NCI-H2171 (cell line): ENCODE measurements around the gene RPP38.

ENCODE experiments used
- DNase-seq: peaks from one replicate; lab custom pipeline; 2025; lab: John Stamatoyannopoulos, UW

Gene RPP38

GRCh38 chr10:15112657-15113056 is 15.5 kb downstream of the RPP38 start:
- DNase-seq: no peak

GRCh38 chr10:15113766-15114165 is 16.6 kb downstream of the RPP38 start:
- no peak for DNase-seq

- DNase-seq: no peak
Measured at GRCh38 chr10:15116225-15116624, 19.1 kb downstream of the RPP38 start.

GRCh38 chr10:15118615-15119014 is 21.5 kb downstream of the RPP38 start:
- no peak for DNase-seq

GRCh38 chr10:15120523-15120922 is 23.4 kb downstream of the RPP38 start:
- DNase-seq: no peak

- DNase-seq: no peak
Measured at GRCh38 chr10:15121707-15122106, 24.6 kb downstream of the RPP38 start.

DNA sequence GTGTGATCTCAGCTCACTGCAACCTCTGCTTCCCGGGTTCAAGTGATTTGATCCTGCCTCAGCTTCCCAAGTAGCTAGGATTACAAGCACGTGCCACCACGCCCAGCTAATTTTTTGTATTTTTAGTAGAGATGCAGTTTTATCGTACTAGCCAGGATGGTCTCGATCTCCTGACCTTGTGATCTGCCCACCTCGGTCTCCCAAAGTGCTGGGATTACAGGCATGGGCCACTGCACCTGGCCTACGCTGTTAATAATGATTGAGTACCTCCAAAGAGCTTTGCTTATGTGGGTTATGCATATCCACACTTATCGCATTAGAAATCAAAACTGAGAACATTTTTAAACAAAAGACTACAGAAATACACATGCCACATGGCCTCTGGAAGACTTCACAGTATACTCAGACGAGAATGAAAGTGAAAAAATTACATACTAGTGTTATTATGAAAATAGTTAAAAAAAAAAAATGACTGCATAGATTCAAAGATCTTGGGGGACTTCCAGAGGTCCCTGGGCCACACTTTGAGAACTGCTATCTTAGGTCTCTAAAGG is 25.4 kb downstream of the RPP38 start:
- DNase-seq: no peak

GRCh38 chr10:15123749-15124184 is 26.6 kb downstream of the RPP38 start:
- DNase-seq: no peak

DNA sequence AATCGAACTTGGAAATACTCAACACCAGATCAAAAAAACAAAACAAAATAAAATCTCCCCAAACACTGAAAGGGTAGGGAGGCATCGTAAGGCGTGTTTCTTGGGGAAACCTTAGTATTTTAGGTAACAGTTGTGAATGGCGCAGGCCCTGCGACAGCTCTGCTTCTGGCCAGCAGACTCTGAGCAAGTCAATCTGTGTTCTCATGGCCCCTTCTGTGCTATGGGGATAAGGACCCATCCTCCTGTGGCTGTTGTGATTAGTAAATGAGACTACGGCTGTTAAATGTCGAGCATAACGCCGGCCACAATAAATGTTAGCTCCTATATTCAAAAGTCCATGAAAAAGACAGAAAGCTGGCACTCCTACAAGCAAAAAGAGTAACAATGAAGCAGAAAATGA is 27.0 kb downstream of the RPP38 start:
- DNase-seq: no peak

DNA sequence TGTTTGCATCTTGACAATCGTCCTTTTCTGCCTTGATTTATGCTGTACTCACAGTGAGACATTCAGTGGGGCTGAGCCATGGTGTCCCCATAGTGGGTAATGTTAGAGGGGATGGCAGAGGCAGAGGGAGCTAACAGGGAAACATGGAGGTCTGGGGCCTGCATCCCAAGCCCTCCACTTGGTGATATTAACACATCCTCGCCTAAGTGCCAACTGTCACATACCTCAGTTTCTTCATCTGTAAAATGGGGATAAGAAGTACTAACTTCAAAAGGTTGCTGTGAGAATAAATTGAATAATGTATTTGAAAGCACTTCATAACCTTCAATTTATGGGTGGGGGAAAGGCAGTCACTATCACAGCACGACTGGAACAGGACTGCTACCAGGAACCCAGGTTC is 27.8 kb downstream of the RPP38 start:
- no peak for DNase-seq

DNA sequence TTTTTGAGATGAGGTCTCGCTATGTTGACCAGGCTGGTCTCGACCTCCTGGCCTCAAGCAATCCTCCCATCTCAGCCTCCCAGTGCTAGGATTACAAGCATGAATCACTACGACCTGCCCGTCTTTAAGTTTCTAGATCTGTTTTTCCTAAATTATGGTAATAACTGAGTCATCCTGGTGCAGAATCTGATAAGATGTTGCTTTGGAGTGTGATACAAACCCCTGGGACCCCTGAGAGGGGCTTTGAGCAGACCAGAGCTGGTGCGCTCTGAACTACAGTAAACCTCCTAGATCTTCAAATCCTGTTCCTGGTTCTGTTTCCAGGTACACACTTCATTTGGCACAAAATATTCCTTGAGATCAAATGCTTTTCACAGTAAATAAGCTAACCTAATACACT is 34.2 kb downstream of the RPP38 start:
- no peak for DNase-seq

DNA sequence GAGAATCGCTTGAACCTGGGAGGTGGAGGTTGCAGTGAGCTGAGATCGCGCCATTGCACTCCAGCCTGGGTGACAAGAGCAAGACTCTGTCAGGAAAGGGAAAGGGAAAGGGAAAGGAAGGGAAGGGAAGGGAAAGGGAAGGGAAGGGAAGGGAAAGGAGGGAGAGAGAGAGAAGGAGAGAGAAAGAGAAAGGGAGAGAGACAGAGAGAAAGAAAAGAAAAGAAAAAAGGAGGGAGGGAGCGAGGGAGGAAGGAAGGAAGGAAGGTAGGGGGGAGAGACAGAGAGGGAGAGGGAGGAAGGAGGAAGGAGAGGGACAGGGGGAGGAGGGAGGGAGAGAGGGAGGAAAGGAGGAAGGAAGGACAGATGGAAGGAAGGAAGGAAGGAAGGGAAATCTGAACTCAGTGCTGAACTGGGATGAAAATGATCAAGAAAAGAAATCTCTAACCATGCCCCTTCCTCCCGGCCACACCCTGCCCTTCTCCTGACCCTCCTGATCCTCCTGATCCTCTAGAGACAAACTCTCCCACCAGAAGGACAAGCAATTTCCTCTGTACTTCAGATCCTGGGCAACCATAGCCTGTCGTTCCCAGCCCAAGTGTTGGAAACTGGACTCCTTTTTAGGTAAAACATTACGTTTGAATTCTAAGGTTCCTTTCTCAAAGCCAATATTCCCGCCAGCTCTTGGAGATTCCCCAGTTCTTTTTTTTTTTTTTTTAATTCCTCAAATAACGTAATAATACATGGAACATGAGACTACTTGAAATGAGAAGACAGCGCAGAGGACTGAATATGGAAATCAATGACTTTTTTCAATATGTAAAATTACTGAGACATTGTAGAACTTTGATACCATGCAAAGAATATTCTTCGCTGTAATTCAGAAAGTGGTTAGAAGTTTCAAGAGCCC is 39.2 kb downstream of the RPP38 start:
- no peak for DNase-seq

DNA sequence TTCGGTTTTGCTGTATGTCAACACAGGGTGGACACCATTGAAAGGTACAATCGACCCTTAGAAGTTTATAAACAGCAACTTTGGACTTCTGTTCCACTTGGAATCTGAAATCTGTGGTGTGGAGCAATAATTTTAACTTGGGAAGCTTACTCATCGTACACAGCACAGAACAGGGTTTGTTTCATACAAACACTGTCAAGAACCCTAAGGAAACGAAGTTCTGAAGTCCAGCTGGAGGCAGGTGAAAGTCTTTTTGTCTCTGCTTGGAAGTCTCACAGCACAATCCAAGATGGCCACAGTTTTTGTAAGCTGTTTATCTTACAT is 39.8 kb downstream of the RPP38 start:
- DNase-seq: no peak

GRCh38 chr10:15137636-15138035 is 40.5 kb downstream of the RPP38 start:
- DNase-seq: no peak

DNA sequence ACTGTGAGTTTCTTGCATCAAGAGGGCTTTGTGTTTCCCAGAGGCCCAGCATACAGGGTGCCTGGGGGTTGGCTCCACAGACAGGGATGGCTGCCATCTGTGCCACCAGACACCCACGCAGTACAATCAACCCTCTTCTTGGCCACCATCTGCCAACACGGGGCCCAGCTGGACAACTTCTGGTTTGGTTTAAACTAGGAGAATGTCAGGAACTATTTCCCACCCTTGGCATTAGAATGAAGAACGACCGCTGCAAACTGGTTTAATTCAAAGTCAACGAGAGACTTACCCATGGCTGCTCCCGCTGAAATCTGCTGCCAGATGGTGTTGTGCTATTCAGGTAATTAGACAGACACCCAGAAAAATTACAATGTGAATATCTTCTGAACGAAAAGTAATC is 43.5 kb downstream of the RPP38 start:
- peak; percentile 41 for DNase-seq

DNA sequence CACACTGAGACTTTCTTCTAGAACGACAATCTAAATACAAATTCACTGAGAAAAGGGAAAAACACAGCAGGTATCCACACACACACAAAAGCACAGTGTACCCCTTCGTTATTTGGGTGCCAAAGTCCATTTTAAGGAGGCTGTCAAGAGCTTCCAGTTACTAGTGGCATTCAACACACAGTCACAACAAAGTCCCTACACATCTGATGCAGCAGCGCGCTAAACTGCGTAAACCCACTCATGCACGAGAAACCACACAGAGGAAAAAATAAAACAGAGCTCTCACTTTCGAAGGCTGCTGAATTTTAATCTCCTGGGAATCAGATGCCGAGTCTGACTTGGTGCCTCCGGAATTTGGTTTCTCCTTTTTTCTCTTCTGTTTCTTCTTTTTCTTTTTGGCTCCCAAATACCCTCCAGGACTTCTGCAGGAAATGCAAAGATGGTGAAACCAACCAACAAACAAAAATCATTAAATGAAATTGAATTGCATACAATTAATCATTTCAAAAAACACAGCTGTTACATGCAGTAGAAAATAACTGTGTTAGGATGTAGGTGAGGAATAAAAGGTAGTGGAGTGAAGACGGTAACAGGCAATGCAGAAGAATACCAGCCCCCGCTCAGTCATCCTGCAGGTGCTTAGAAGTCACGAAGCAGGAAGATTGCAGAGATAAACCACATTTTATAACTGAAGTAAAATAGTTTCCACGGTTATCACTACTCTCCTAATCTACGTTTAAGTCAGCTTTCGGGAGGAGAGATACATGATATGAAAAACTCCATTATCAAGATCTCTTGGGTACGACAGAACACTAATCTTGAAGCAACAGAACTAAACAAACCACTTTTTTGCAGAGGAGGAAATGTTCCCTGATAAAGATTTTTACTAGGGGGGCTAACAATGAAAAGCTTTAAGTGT is 44.2 kb downstream of the RPP38 start:
- peak; percentile 45 for DNase-seq

- no peak for DNase-seq
Measured at GRCh38 chr10:15144788-15145187, 47.6 kb downstream of the RPP38 start.

- no peak for DNase-seq
Measured at GRCh38 chr10:15146366-15146765, 49.2 kb downstream of the RPP38 start.

DNA sequence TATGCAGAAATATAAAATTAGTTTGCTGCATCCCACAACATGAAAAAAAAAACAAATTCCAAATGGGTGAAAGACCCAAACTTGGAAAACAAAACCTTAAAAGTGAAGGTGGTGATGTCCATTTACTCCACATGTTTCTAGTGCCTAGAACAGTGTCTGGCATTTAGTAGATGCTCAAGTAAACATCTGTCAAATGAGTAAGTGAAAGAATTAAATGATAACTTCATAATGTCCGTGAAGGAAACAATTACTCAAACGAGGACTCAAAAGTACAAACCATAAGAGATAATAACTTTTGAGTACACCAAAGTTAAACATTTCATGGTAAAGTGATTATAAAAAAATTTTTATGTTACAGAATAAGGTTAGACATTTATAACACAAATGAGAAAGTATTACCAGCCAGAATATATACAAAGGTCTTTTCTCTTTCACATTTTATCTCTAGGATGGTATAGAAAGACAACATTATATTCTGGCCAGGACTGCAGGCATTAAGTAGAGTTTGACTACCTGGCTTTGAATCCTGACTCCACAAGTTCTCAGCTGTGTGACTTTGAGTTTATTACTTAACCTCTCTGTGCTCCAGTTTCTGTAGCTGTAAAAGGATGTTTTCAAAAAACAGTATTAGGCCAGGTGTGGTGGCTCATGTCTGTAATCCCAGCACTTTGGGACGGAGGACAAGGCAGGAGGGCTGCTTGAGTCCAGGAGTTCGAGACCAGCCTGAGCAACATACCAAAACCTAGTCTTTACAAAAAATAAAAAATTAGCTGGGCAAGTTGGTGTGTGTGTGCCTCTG is 50.6 kb downstream of the RPP38 start:
- no peak for DNase-seq

DNA sequence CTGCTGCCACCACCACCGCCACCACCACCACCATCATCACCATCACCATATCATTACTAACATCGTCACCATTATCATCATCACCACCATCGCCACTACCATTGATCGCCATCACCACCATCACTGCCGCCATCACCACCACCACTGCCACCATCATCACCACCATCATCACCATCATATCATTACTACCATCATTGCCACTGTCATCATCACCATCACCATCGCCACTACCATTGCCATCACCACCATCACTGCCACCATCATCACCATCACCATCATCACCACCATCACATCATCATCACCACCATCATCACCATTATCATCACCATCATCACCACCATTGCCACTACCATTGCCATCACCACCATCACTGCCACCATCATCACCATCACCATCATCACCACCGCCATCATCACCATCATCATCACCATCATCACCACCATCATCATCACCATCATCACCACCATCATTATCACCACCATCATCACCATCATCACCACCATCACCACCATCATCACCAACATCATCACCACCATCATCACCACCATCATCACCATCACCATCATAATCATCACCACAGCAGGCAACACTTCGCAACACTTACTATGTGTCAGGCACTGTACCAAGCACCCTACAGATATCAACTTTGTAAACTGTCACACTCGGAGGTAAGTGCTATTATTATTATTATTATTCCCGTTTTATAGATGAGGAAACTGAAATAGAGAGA is 52.1 kb downstream of the RPP38 start:
- DNase-seq: no peak

GRCh38 chr10:15150563-15150962 is 53.4 kb downstream of the RPP38 start:
- no peak for DNase-seq
